Fibroblast of upper back skin (primary cell): ENCODE measurements around the gene ZNF521.
A peak's percentile ranks its signal among the peaks of the same experiment; 100 is the strongest.
"Not testable (repeated sequence)": the region's sequence is repeated elsewhere in the genome, so short reads cannot be mapped to it uniquely, and the experiment has no call there.

Experiments used
- DNase-seq: peaks from one replicate; pipeline ENCODE4 v3.0.0-alpha.2; 2013

The ZNF521 gene

DNA sequence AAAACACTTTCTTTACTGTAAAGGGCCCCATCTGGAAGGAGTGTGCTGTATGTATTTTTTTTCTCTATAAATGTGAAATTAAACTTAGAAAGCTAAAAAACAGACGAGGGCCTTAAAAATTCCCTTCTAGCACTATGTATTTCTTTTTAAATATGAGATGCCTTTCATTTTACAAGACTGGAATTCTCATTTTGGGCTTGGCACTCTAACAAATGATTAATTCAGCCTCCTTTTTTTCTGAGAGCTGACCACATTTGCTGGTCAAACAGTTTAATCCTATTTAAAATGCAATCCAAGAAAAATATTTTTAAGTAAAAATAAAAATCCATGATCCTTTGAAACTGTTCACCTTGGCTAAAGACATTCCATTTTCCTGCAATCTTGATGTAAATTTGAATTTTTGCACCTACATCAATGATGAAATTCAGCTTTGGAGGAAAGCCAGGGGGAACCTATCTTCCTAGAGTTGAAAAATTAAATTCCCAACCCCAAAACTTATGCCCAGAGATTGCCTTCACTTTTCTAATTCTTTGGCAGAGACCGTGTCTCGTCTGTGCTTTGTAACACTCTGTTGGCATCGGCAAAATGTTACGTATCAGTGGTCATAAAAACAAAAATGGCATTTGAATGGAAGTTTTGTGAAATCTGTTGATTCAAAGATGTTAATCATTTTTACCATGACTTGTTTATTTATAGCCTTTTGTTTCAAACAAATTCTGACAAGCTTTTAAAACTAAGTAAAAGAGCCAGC is 284.5 kb downstream of the ZNF521 start:
- DNase-seq = peak; percentile 49

DNA sequence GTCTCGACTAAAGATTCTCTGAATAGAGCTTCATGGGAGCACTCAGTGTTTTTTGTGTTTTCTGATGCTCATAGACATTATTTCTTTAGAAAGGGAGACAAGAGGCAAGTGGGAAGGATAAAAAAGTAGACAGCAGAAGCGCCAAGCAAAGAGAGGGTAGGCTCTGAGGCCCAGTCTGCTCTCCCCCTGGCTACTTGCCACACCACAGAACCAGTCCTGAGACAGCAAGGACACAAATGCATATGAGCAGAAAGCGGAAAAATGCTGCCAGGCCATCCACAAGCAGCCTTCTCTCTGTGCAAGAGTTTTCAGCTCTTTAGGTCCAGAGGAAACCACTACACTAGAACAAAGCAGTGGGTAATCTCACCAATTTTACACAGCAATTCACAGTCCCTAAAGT is 285.4 kb downstream of the ZNF521 start:
- peak; percentile 47 for DNase-seq

DNA sequence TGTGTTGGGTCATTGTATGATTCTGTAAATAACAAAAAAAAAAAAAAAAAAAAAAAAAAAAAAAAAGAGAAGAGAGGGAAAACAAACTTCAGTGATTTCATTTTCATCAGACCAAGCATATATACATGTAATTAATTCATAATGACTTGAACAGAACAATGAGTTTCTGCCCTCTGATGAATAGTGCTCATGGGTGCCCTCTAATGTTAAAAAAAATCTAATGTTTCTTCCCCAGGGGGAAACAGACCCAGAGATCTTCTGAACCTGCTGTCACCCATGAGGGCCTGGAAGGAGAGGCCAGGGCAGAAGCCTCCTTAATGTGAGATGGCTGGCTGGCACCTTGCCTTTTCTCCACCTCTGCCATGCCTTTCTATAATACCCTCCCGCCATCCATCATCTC is 289.2 kb downstream of the ZNF521 start:
- no peak for DNase-seq

DNA sequence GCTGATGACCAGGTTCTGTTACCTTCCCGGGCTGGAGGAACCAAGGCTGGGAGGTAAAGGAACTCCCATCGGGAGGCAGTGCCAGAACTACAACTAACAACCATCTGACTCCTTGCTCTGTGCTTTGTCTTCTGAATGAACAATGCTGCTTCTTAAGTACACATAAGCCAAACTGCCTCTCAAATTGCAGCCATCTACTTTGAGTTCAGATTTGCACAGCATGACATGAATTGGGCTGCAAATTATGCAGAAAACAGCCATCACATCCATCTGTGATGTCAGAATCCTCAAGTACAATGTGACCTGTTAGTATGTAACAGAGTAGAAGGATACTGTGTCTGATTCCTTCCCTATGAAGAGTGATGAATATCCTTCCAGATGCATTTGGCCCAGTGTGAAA is 290.6 kb downstream of the ZNF521 start:
- no peak for DNase-seq

DNA sequence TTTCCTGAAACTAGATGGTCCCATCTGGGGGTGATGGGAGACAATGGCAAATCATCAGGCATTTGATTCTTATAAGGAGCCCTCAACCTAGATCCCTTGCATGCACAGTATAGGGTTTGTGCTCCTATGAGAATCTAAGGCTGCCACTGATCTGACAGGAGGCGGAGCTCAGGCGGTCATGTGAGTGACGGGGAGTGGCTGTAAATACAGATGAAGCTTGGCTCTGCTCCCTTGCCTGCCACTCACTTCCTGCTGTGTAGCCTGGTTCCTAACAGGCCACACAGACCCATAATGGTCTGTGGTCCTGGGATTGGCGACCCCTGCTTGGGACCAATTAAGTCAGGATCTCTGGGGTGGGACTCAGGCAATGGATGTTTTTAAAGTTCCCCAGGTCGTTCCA is 293.4 kb downstream of the ZNF521 start:
- no peak for DNase-seq

DNA sequence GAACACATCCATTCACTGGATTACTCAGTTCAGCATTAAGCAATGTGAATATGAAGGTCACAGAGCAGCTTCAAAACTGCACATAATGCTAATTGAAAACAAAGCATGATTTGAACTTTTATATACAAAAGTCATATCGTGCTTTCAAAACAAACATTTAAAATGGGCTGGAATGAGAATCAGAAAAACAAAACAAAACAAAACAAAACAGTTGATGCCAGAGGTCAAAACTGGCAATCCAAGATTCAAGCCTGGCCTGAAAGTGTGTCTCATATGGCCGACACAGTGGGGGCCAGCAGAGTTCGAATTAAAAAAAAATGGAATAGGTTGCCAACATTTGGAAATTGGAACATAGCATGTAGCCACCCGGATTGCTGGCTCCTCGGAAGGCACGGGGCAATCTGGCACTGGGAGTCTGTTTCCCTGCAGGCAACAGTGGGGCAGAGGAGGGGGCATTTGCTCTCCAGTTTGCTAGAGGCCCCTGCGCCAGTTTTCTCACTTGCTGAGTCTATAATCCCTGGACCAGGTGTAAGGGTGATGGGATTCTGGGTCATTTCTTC is 294.4 kb downstream of the ZNF521 start:
- no peak for DNase-seq

DNA sequence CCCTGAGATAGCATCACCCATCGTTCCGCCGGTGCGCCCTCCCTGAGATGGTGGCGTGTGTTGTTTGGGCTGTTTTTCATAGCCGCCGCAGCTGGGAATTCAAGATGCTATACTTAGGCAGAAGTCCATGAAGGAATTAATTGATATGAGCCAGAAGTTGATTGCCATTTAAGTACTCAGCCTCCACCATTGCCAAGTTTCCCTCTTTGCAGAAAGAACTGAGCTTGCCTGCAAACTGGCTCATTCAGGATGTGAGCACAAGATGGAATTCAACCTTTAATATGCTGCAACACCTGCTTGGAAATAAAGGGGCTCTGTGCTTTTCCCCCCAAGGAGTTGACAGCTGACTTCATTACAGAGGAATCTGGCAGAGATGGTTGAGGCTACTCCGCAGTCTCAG is 295.5 kb downstream of the ZNF521 start:
- DNase-seq = peak; percentile 13

DNA sequence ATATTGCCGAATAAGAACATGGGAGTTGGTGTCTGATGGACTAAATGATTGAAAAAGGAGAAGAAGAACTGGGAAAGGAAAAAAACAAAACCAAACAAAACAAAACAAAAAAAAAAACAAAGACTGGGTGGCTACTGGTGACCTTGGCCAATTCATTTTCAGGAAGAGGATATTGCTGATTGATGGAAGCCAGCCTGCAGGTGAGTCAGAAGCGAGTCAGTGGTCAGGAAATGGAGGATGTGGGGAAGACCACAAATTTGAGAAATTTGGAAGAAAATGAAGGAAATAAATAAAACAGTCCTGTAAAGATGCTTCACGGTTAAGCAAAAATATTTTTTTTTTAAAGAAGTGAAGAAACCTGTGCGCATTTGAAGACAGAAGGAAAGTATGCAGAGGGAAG is 296.9 kb downstream of the ZNF521 start:
- peak; percentile 70 for DNase-seq

DNA sequence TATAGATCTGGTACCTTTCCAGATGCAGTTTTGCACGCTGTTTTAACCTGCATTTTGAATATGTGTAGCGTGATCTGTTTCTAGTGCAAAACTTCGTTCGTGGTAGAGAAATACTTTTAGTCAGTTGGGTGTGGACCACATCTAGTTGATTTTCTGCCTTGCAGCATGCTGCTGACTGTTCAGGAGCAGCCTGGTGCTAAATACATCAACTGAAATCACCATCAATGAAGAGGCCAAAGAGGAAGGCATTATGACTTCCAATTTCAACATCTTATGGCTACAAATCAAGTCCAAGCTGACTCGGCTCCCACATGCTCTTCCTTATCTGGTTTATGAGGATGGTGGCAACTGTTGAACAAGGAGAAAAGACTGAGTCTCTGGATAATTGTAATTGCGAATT is 298.5 kb downstream of the ZNF521 start:
- peak; percentile 19 for DNase-seq

DNA sequence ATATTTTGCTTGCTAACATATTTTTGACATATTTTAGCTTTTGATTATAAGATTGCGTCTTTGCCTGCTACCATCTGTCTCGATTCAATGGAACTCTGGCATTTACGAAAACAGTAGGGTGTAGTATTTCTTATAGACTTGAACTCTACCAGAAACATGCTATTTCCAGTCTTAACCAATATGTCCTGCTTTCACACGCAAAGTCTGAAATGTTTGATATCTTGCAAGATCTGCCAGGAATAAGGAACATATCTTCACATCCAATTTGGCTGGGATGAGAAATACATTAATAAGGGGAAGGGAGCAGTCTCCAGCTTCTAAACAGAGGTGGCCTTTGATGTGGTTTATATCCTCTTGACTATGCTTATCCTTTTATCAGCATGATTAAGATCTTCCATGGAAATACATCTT is 299.4 kb downstream of the ZNF521 start:
- peak; percentile 57 for DNase-seq

DNA sequence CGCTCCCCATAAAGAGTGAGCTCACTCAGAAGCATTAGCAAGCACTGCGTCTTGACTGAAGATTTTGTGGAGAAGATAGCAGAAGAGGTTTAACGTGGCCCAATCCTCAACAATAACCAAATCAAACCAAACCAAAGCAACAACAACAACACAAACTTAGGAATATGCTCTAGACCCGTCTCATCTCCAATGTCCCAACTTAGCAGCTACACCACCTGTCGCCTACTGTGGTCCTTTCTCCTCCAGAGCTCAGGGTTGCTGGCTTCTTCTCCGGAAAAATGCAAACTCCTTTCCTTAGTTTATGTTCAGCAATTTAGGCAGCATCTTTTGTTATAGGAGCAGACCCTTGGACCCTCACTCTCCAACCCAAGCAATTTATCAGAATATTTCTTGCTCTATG is 301.4 kb downstream of the ZNF521 start:
- no peak for DNase-seq

DNA sequence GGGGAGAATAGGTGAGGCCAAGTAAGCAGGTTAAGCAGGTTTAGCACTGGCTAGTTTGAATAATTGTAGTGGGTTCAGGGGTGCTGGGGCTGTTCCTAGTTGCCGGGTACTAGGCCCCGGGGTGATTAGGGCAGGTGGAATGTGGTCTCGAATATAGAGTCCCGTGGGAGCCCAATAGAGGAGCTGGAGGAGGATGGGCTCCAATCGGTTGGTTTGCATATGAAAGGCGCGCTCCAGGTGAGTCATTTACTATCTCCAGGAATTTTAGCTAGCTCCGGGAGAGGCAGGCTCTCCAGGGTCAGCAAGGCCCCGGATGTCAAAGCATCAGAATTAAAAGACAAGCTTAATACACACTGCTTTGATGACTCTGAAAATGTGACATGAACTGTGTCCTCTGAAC is 304.0 kb downstream of the ZNF521 start:
- no peak for DNase-seq

DNA sequence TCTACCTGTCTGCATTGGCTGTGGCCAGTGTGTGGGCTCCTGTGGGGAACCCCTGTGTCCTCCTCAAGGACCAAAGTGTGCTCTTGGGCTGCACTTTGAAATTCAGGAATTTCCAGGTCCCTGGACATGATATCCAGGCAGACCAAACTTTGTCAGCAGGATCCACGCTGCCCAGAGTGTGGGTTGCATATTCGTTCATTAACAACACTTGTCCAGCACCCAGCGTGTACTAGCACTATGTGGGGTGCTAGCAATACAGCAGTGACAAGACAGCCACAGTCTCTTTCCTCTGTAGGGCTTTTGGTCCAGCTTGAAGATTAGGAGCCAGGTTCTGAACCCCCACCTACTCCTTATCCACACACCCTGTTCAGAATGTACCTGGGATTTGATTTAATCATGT is 304.5 kb downstream of the ZNF521 start:
- no peak for DNase-seq

DNA sequence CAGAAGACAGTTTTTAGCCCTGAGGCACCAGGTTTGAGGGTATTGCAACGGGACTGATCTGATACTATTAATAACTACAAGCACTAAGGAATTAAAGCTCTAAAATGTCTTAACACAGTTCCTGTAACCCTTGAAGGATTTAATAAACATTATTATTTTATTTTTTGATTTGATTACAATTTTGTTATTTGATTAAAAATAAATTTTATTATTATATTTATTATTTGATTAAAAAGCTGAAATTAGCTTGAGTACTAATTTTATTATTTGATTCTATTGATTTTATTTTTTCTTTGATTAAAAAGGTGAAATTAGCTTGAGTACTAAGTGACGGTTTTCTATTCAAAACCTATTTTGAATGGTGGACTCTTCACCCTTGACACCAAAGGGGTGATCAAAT is 307.3 kb downstream of the ZNF521 start:
- DNase-seq = no peak

DNA sequence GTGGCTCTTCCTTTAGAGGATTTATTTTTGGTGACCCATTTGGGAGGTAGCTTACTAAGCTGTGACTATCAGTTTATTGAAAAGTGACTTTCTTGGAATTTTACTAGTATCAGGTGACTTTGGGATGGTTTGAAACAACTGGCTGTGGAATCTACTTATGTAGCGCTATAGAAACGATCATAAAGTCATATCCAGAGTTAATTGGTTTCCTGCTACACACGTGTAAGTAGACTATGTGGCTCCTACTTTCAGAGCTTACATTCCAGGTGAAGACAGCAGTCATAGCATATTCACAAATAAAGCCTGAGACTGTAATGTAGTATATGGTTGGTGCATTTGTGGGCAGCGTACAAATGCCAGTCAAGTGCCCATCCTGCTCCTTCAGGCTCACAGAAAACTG is 308.9 kb downstream of the ZNF521 start:
- DNase-seq = no peak

DNA sequence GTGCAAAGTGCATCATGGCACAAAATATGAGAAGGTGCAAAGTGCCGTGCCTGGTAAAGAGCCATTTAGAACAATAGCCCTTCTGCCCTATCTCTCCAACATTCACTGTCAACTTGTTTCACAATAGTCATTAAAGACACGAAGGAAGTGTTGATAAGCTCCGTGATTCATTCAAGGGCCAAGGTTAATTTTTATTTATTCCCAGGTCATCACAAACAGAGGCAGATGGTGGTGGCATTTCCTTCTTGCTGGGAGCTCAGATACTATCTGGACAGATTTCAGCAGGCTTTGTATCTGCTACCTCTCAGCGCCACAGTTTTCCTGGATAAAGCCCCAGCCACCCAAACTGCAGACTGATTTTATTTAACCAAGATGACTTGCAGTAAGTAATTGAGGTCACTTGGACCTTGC is 309.3 kb downstream of the ZNF521 start:
- DNase-seq = no peak

DNA sequence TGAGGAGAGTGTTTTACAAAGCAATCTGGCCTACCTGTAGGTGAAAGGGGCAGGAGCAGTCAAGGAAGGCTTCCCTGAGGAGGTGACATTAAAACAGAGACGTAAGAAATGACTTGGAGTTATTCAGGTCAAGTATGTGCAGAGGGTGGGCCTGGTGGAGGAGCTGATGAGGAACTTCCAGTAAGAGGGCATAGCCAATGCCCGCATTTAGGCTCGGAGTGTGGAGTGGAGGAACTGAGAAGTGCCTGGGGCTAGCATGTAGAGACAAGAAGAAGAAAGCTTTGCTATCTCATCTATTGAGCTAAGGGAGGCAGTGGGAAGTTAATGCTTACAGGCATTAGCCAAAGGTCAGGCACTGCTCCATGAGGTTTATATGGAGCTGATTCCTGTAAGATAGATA is 312.2 kb downstream of the ZNF521 start:
- no peak for DNase-seq

DNA sequence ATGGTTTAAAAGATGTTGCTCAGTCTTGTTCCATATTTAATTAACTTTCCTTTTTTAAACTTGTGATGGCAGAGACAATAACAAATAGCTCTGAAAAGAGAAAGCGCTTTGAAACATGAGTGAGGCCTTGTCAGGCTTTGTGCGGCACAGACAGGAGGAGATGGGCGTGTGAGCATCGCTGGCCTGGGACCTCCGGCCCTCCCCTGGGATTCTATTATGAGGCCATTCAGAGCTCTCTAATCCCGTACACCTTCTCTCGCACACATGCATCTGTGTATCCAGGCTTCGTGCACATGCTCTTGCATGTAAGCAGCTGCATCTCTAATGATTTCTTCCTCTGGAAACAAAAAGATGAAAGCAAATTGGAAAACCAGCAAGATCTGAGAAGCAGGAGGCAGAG is 313.7 kb downstream of the ZNF521 start:
- no peak for DNase-seq

DNA sequence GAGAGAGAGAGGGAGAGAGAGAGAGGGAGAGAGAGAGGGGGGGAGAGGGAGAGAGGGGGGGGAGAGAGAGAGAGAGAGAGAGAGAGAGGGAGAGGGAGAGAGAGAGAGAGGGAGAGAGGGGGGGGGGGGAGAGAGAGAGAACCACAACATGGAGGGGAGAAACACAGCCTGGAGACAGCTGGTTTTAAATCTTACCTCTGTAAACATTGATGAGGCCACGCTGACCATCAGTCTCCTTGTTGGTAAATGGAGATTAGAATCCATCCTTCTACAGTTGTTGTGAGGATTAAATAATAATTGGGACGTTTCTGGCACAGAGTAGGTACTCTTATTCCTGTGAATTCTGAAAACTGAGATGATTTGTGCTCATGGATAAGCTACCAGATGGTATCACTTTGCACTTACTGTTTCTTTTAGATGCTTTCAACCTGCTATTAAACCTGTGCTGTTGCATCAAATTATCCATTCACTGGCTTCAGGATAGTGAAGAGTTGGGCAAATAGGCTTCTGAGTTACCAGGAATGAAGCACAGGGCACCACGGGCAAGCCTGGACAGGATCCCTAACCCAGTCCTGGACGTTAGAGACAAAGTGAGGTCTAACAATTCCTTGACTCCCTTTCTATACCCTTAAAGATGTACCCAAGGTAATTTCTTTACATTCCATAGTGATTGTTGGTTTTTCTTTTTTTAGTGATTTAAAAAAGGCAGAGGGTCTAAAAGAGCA is 318.1 kb downstream of the ZNF521 start:
- DNase-seq = no peak

DNA sequence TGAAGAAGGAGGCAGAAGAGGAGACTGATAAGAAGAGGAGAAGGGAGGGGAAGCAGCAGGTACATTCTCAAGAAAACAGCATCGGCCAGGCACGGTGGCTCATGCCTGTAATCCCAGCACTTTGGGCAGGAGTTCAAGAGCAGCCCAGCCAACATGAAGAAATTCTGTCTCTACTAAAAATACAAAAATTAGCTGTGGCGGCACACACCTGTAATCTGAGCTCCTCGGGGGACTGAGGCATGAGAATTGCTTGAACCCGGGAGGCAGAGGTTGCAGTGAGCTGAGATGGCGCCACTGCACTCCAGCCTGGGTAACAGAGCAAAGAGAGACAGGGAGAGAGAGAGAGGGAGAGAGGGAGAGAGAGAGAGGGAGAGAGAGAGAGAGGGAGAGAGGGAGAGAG is 318.8 kb downstream of the ZNF521 start:
- DNase-seq = not testable (repeated sequence)

DNA sequence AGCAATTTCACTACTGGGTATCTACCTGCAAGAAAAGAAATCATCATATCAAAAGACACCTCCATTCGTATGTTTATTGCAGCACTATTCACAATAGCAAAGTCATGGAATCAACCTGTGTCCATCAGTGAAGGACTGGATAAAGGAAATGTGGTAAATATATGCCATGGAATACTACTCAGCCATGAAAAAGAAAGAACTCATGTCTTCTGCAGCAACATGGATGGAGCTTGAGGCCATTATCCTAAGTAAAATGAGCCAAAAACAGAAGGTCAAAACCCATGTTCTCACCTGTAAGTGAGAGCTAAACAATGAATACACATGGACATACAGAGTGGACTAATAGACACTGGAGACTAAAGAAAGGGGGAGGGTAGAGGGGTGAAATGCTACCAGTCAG is 322.2 kb downstream of the ZNF521 start:
- DNase-seq = no peak

DNA sequence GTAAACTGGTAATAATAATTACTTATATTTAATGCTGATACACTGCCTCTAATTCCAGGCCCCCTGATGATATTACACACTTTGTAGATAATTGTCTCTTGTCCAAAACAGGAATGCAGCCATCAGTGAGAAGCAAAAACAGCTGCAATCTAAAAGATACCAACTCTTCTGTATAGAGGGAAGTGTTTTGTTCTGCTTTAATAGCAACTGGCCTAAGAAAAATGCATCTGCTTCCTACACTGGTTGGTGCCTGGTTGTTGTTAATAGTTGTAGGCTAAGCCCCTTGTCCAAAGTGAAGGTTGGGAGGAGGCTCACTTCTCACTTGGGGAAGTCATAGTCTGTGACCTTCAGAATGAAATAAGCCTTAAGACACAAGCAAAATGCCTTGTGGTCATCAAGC is 332.0 kb downstream of the ZNF521 start:
- DNase-seq = no peak

DNA sequence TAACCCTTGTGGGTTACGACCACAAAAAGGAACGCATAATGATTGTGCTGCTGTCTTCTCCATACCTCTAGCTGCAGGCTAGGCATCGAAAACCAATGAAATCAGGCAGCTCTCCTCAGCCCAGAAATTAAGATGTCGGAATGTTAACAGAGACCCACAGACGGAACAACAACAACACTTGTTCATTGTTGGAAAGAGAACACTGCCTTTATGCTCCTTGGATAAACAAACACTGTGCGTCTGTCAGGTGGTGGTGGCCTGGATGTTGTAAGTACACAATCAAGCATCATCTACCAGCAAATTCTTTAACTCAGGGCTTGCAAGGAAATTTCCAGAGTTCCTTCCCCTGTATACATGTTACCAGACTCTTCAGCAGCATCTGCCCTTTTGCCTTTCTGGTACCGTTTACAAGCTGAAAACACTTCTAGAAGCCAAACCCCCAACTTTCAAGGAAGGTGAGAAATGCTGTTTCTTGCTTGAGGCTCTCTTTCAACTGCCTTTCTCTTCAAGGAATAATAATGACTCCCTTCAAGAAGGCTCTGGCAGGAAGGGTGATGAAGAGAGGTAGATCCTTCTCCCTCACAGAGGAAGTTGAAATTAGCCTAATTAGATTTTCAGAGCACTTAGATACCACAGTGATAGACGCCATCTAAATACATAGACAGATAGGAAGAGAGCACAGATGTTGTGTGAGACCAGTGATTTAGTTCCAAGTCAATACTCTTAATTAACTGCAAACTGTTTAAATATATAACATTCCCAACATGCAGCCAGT is 332.7 kb downstream of the ZNF521 start:
- no peak for DNase-seq

DNA sequence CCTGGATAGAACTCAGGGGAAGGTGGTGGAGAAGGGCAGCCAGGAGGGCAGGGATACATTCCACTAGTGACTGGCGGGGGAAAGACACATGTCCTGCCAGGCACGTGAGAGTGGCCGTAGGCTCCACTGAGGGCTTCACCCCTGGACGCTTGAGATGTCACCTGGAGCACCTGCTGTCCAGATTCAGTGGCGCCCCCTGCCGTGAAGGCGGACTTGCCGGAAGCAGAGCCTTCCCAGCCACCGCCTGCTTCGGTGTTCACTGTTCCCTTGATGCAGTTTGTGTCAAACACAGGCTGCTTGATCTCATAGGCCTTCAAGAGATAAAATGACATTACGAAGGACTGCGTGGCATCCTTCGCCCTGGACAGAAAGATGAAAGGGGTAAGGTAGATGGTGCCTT is 335.3 kb downstream of the ZNF521 start:
- DNase-seq = no peak
